A549 (cell line): Measurements from ENCODE around the gene TRIM24. TPM values are rescaled to one million over a fixed set of nuclear protein-coding genes. Genes with fewer than 3 reads are reported as not detected.

Experiments used
- ATAC-seq, 2 experiments: fragments of 200-7000 bp in 1 of 2; fragments of >200 bp in 1 of 2; cut with Nextera tagmentation in 1 of 2; cut with Tn5 transposase in 1 of 2; 3 replicates each; pipeline versions ENCODE4 v1.8.0 to v1.9.1; 2018 to 2020; ENCODE audit warnings: mild to moderate bottlenecking in 1 of 2, moderate library complexity in 1 of 2
- CTCF ChIA-PET: fragments of 300-600 bp; sonication (Branson Sonifier 250); formaldehyde crosslinking; extraction: SDS; loops from one replicate; lab custom pipeline; 2021; ENCODE audit warnings: antibody characterized with exemption, inconsistent platforms; lab: Yijun Ruan, JAX
- POLR2A ChIA-PET: fragments of 350-600 bp; formaldehyde crosslinking; extraction: SDS; loops from one replicate; lab custom pipeline; 2021; ENCODE audit warnings: antibody characterized with exemption, inconsistent platforms; lab: Yijun Ruan, JAX
- DNase-seq, 2 experiments: peaks; one replicate each; pipeline versions ENCODE4 v3.0.0 to v3.0.0-alpha.2; 2011 to 2016; ENCODE audit warnings: low read depth in 1 of 2, low spot score in 1 of 2
- FAIRE-seq: peaks from 2 replicates; lab custom pipeline; 2011; peaks lifted over from hg19 to GRCh38; lab: Jason Lieb, UNC
- H3K27ac ChIP-seq, 2 experiments: fragments of >200 bp; sonication (Bioruptor Twin); formaldehyde crosslinking; 3 replicates each; pipeline ENCODE4 v1.5.1; 2016 to 2017
- H3K4me1 ChIP-seq: fragments of >200 bp; sonication (Bioruptor Twin); formaldehyde crosslinking; 3 replicates; pipeline ENCODE4 v1.6.1; 2016
- H3K4me2 ChIP-seq: fragments of >200 bp; sonication (Bioruptor Twin); formaldehyde crosslinking; 3 replicates; pipeline ENCODE4 v1.6.1; 2016
- H3K4me3 ChIP-seq: fragments of >200 bp; sonication (Bioruptor Twin); formaldehyde crosslinking; 3 replicates; pipeline ENCODE4 v1.5.1; 2016
- H3K9me3 ChIP-seq: fragments of >200 bp; sonication (Bioruptor Twin); formaldehyde crosslinking; 3 replicates; pipeline ENCODE4 v1.6.1; 2016
- CBX2 ChIP-seq: fragments of 200-600 bp; sonication (generic); IDR thresholded peaks from 2 replicates; pipeline ENCODE4 v1.6.1; 2016; ENCODE audit warnings: low read depth, mild to moderate bottlenecking, borderline replicate concordance
- CHD2 ChIP-seq: fragments of 150-350 bp; IDR thresholded peaks from 2 replicates; pipeline ENCODE4 v1.6.1; 2014; ENCODE audit warnings: low read length; ENCODE audit not compliant: partially characterized antibody
- EP300 ChIP-seq, 2 experiments: fragments of >200 bp; sonication (Bioruptor Twin); formaldehyde crosslinking; IDR thresholded peaks; 2 replicates in 1 of 2; 3 replicates in 1 of 2; pipeline ENCODE4 v1.6.1; 2016 to 2017
- HDAC2 ChIP-seq: fragments of 200-600 bp; sonication (generic); IDR thresholded peaks from 2 replicates; pipeline ENCODE4 v1.6.1; 2016
- KDM1A ChIP-seq: fragments of 200-600 bp; sonication (generic); IDR thresholded peaks from 2 replicates; pipeline ENCODE4 v1.6.1; 2016; ENCODE audit warnings: low read depth, mild to moderate bottlenecking
- NPAS2 ChIP-seq: fragments of 250-450 bp; sonication (Bioruptor Pico); IDR thresholded peaks from 2 replicates; pipeline ENCODE4 v1.8.0; 2022; ENCODE audit warnings: mild to moderate bottlenecking, moderate library complexity, borderline replicate concordance
- PBX3 ChIP-seq: IDR thresholded peaks from 2 replicates; pipeline ENCODE4 v1.6.1; 2012
- REST ChIP-seq: fragments of 200-600 bp; sonication (generic); IDR thresholded peaks from 2 replicates; pipeline ENCODE4 v1.6.1; 2016; ENCODE audit warnings: antibody characterized with exemption, mild to moderate bottlenecking, moderate library complexity
- RNF2 ChIP-seq: fragments of 200-600 bp; sonication (generic); IDR thresholded peaks from 2 replicates; pipeline ENCODE4 v1.6.1; 2016; ENCODE audit warnings: low read depth, mild to moderate bottlenecking, antibody characterized with exemption, moderate library complexity, borderline replicate concordance
- SREBF2 ChIP-seq: fragments of 450-650 bp; IDR thresholded peaks from 2 replicates; pipeline ENCODE4 v1.6.1; 2014; ENCODE audit warnings: mild to moderate bottlenecking, moderate library complexity
- TP53 ChIP-seq: fragments of 250-450 bp; sonication (Bioruptor Pico); IDR thresholded peaks from 2 replicates; pipeline ENCODE4 v1.5.0; 2021; ENCODE audit warnings: mild to moderate bottlenecking, moderate library complexity
- WGBS: methylation state at CpG from one replicate; pipeline ENCODE4 v1.1.6; 2017; ENCODE audit errors: missing lambda C conversion rate; 5-methylcytosine and 5-hydroxymethylcytosine counted together
- polyA plus RNA-seq, 4 experiments: library from polyadenylated mRNA; depleted of rRNA in 3 of 4; stranded (reverse); fragments of >200 nt; fragmentation: RNase III in 1 of 4; extraction: RNeasy Plus Mini Kit Qiagen cat#74134 plus additional on column Dnase treatment in 1 of 4; gene quantifications; 2 replicates in 3 of 4; 3 replicates in 1 of 4; pipeline ENCODE4 v1.2.3, GENCODE V29; 2011 to 2017
- TF ChIP-seq, protein P1 (sequence below): fragments of 450-650 bp; IDR thresholded peaks from 2 replicates; pipeline ENCODE4 v1.6.1; 2014; ENCODE audit warnings: antibody characterized with exemption
- TF ChIP-seq, protein P2 (sequence below): IDR thresholded peaks from 2 replicates; pipeline ENCODE4 v1.6.1; 2012

Gene TRIM24
- polyA plus RNA-seq, 2 of the 4 experiments (the other 2 are of a cell fraction) = 8.3 to 11.6 TPM

- WGBS = 75% methylated on average over 7 of the region's 7 CpGs
- FAIRE-seq (no peak), ATAC-seq (no peak; a peak in 1 of 6 replicates), DNase-seq (no peak)
- no peak for TF ChIP-seq KDM1A
- TF ChIP-seq PBX3 = no peak
- no peak for TF ChIP-seq SREBF2
- TF ChIP-seq, protein P1, sequence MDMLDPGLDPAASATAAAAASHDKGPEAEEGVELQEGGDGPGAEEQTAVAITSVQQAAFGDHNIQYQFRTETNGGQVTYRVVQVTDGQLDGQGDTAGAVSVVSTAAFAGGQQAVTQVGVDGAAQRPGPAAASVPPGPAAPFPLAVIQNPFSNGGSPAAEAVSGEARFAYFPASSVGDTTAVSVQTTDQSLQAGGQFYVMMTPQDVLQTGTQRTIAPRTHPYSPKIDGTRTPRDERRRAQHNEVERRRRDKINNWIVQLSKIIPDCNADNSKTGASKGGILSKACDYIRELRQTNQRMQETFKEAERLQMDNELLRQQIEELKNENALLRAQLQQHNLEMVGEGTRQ = no peak
- no peak for TF ChIP-seq REST
- no peaks in the 10 kb centered on the region for H3K9me3 ChIP-seq
- ChIA-PET CTCF (interaction anchor here (0.6 kb wide), 1 partner anchor 9 kb away, joined by 4 read pairs; no protein-coding TSS in a partner anchor), POLR2A (no interaction called here)
- H3K4me2 ChIP-seq = no peak overlapping the region
- no peak overlapping the region for H3K27ac ChIP-seq
- no peaks in the 10 kb centered on the region for H3K4me1 ChIP-seq
- H3K4me3 ChIP-seq = no peak overlapping the region
Observed at GRCh38 chr7:138610671-138611170, 150.7 kb downstream of the TRIM24 start.

- DNase-seq (no peak), ATAC-seq (no peak), FAIRE-seq (no peak)
- Histone ChIP-seq H3K4me3 (no peak overlapping the region), H3K9me3 (no peaks in the 10 kb centered on the region), H3K4me1 (no peaks in the 10 kb centered on the region), H3K4me2 (no peak overlapping the region), H3K27ac (no peak overlapping the region)
- 90% methylated on average over 2 of the region's 2 CpGs for WGBS
- TF ChIP-seq RNF2 (no peak), CBX2 (no peak)
- ChIA-PET POLR2A (interaction anchor here (0.7 kb wide), 1 partner anchor 121 kb away, joined by 6 read pairs; no protein-coding TSS in a partner anchor), CTCF (interaction anchor here (0.9 kb wide), 1 partner anchor 29 kb away, joined by 3 read pairs; no protein-coding TSS in a partner anchor)
Observed at GRCh38 chr7:138613630-138614029, 153.6 kb downstream of the TRIM24 start.

DNA sequence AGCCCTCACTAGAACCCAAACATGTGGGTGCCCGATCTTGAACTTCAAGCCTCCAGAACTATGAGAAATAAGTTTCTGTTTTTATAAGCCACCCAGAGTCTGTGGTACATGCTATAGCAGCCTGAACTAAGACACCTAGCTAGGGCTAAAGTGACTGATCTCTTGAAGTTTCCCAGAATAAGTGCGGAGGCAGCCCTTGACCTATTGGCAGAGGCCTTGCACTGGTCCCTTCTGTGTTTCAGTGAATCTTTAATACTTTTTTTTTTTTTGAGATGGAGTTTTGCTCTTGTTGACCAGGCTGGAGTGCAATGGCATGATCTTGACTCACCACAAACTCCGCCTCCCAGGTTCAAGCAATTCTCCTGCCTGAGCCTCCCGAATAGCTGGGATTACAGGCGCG, 156.0 kb downstream of the TRIM24 start:
- Histone ChIP-seq H3K9me3 (no peaks in the 10 kb centered on the region), H3K27ac (no peak overlapping the region), H3K4me1 (no peaks in the 10 kb centered on the region), H3K4me3 (no peak overlapping the region), H3K4me2 (no peak overlapping the region)
- no peak for DNase-seq
- FAIRE-seq = no peak
- POLR2A ChIA-PET = no interaction called here
- TF ChIP-seq, protein P1 = no peak
- no peak for TF ChIP-seq TP53
- TF ChIP-seq HDAC2 = no peak
- TF ChIP-seq, protein P2, sequence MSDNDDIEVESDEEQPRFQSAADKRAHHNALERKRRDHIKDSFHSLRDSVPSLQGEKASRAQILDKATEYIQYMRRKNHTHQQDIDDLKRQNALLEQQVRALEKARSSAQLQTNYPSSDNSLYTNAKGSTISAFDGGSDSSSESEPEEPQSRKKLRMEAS = no peak
- no peak for TF ChIP-seq NPAS2 (CRISPR knock-in tag)
- no peak for TF ChIP-seq CHD2
- TF ChIP-seq EP300 (IDR thresholded peaks at IDR 0.05) = no peak
- CTCF ChIA-PET = no interaction called here
- ATAC-seq = no peak
- 88% methylated on average over 6 of the region's 6 CpGs for WGBS
